Transverse colon (tissue), 4 donors: Measurements from ENCODE around the gene TRNP1.

Experiments used
- EP300 ChIP-seq: sonication (generic); formaldehyde crosslinking; IDR thresholded peaks from one replicate; pipeline ENCODE4 v1.6.1; 2017; ENCODE audit warnings: antibody characterized with exemption, low read depth
- POLR2A ChIP-seq: fragments of 450-650 bp; IDR thresholded peaks from one replicate; pipeline ENCODE4 v1.6.1; 2016; ENCODE audit warnings: antibody characterized with exemption, mild to moderate bottlenecking, moderate library complexity
- POLR2AphosphoS5 ChIP-seq, 3 donors: sonication (generic); formaldehyde crosslinking; IDR thresholded peaks; one replicate each; pipeline ENCODE4 v1.6.1; 2016; ENCODE audit warnings: antibody characterized with exemption in 3 of 3
- TF ChIP-seq, protein P1 (sequence below), 5 experiments: fragments of 200-600 bp in 3 of 5; fragments of 450-650 bp in 2 of 5; sonication (generic) in 3 of 5; IDR thresholded peaks; 1 replicate in 2 of 5; 2 replicates in 3 of 5; pipeline ENCODE4 v1.5.1; 2016 to 2017; ENCODE audit warnings: antibody characterized with exemption in 5 of 5, inconsistent platforms in 3 of 5, mild to moderate bottlenecking in 2 of 5, moderate library complexity in 1 of 5

GRCh38 chr1:26972821-26973220 lies 20.7 kb upstream of the TRNP1 start:
- TF ChIP-seq, protein P1, sequence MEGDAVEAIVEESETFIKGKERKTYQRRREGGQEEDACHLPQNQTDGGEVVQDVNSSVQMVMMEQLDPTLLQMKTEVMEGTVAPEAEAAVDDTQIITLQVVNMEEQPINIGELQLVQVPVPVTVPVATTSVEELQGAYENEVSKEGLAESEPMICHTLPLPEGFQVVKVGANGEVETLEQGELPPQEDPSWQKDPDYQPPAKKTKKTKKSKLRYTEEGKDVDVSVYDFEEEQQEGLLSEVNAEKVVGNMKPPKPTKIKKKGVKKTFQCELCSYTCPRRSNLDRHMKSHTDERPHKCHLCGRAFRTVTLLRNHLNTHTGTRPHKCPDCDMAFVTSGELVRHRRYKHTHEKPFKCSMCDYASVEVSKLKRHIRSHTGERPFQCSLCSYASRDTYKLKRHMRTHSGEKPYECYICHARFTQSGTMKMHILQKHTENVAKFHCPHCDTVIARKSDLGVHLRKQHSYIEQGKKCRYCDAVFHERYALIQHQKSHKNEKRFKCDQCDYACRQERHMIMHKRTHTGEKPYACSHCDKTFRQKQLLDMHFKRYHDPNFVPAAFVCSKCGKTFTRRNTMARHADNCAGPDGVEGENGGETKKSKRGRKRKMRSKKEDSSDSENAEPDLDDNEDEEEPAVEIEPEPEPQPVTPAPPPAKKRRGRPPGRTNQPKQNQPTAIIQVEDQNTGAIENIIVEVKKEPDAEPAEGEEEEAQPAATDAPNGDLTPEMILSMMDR (IDR thresholded peaks at IDR 0.05), result no peak
- TF ChIP-seq POLR2A (no peak), EP300 (no peak), POLR2AphosphoS5 (IDR thresholded peaks at IDR 0.05) (no peak)
